GM21825 (cell line): ENCODE results near the gene AQP4.

Experiments used
- ATAC-seq: cut with Tn5 transposase; IDR thresholded peaks from one replicate; pipeline ENCODE4 v1.9.1; 2021; ENCODE audit warnings: mild to moderate bottlenecking, moderate library complexity; ENCODE audit not compliant: unreplicated experiment

The AQP4 gene, protein sequence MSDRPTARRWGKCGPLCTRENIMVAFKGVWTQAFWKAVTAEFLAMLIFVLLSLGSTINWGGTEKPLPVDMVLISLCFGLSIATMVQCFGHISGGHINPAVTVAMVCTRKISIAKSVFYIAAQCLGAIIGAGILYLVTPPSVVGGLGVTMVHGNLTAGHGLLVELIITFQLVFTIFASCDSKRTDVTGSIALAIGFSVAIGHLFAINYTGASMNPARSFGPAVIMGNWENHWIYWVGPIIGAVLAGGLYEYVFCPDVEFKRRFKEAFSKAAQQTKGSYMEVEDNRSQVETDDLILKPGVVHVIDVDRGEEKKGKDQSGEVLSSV

DNA sequence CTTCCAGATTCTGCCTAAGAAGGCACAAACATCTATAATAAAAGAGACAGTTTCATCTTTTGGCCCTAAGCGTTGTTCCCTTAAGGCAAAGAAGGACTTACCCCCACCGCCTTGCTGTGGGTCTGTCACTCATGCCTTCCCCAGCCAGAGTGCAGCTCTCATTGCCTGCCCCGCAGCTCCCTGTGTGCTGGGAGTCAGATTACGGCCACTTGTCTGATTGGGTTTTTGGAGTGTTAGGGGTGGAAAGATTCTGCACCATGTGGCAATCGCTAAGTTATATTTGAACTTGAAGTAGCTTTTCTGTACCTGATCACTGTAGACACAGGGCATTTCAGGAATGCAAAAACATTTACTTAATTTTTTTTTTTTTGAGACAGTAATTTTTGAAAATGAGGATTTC is at the start of gene AQP4:
TSS of gene AQP4 (minus strand) at position 151 of the 400 bp plus-strand sequence. CDS start at position 133, 18 bp downstream.
- no peak for ATAC-seq

DNA sequence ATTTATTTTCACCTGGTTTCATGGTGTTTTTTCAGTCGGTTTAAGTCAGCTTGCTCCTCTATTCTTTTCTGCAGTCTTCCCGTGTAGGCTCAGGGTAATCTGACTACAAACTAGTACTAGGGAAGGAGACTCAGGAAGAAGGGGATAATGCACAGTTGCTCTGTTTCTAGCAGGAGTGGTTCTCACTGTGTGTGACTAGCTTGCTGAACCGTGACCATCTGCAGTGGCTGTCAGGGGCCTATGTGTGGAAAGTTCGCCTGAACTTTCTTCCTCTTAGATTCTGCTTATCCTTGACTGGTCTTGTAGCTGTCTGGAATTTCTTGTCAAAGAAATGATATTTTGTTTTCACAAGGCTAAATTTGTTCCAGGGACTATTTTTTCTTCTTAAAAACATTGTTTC is 46.3 kb upstream of the AQP4 start:
- ATAC-seq: no peak

DNA sequence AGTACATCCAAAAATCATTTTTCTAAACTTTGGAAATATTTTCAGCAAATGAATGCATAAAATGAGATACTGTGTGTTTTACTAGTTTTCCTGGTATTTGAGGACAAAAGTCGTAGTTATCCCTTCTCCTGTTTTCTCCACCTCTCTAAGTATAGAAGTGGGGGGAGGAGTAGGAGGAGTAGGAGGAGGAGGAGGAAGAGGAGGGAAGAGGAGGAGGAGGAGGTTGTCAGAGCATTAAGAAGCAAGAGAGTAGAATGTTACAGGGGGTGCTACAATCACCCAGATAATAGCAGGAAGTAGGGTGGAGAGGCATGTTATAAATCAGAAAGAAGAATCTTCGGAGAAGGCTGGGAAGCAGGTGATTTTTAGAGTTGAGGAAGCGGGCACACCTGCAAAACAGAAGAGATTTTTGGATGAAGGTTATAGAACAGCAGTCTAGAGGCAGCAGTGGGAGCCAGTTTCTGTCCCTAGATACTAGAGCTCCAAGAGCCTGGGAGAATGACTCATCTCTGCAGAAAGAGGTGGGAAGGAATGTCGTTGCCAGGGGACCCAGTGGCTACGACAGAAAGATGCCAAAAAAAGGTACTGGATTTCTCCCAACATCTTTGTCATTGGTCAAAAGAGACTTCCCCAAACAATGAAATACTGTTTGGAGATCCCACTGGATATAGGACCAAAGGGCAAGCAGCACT is 44.2 kb upstream of the AQP4 start:
- ATAC-seq: no peak

DNA sequence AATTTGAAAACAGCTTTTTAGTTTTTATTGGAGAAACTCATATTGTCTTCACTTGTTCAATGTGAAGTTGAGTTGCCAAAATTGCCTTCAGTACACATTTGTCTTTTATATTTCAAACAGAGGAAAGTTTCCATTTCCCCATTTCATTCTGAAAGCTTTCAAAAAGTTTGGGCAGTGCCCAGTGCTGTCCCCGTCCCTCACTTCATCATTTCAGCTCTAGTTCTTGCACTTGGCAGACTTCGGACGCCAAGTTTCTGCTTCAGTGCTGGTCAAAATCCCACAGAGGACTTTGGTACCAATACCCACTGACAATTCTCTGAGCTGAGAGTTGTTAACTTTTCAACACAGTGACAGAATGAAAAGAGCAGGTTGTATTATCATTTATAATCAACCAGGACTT is 43.4 kb upstream of the AQP4 start:
- ATAC-seq: no peak

DNA sequence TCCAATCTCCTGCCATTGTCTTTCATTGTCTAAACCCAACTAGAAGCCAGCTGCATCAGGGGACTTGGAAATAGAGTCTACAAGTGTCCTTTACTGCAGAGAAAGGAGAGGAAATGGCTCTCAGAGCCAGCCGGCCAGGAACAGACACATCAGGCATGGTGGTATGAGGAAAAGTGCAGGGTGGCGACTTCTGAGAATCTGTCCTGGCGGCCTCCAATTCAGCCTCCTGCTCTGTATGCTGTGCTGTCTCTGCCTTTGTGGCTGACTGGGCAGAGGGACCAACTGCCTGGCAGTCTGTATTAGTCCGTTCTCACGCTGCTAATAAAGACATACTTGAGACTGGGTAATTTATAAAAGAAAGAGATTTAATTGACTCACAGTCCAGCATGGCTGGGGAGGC is 36.8 kb upstream of the AQP4 start:
- ATAC-seq: no peak

DNA sequence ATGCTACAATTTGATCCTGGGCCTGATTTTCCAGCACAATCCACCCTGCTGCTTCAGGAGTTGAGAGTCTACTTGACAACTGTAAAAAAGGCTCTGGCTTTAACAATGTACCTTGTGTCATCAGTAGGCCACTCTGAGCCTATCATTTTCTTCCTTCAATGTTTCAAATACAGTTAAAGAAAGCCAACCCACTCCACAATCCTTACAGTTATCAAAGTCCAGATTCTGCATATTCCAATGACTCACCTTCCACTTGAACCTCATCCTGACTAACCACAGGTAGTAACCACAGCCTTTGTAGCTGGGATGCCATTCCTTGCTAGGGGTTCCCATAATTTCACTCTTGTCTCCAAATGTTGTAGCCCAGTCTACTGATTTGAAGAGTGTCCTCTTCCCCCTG is 35.5 kb upstream of the AQP4 start:
- ATAC-seq: no peak

DNA sequence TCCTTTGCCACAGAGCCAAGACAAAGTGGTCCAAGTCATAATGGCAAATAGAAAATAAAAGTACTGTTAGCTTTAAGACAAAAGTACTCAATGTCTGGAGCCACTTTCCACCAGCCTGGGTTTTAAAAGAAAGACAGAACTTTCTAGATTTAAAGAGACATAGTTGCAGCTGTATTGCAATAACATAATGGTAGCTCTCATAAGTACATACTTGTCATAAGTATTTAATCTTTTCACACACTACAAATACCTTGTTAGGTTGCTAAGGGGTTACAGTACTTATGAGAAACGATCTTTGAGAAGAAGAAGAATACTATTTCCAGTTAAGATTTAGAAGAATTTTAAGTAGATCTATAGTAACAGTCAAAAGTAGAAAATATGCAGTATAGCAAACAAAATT is 28.9 kb upstream of the AQP4 start:
- ATAC-seq: no peak

DNA sequence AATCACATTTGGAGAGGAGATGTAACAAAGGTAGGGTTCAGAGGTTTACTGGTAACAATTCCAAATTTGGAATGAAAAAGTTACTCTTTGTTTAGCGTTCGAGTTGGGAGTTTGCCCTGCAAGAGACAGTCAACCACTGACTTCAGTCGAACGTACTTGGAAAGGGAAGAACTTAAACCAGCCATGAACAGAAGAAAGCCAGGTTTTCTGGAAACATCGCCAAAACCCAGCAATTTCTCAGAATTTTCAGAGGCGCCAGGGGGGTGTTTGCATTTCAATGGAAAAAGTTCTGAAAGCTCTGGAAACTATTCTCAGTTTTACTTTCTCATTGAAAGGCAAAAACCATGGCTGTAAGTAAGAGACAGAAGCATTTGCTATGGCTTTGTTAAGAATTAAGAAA is 28.5 kb upstream of the AQP4 start:
- ATAC-seq: no peak

DNA sequence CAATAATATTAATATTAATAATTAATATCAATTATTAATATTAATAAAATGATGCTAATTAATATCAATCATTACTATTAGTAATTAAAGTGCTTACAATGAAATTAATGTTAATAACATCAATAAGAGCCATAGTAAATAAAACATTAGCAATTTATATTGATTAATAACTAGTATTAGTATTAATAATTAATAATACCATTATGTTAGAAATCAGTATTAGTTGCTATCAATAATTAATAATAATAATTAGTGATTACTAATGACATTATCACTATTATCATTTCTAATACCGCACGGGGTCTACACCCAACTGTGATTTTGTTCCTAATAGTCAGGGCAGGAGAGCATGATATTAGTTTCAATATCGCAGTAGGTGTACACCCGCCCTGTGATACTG is 22.8 kb upstream of the AQP4 start:
- ATAC-seq: no peak

DNA sequence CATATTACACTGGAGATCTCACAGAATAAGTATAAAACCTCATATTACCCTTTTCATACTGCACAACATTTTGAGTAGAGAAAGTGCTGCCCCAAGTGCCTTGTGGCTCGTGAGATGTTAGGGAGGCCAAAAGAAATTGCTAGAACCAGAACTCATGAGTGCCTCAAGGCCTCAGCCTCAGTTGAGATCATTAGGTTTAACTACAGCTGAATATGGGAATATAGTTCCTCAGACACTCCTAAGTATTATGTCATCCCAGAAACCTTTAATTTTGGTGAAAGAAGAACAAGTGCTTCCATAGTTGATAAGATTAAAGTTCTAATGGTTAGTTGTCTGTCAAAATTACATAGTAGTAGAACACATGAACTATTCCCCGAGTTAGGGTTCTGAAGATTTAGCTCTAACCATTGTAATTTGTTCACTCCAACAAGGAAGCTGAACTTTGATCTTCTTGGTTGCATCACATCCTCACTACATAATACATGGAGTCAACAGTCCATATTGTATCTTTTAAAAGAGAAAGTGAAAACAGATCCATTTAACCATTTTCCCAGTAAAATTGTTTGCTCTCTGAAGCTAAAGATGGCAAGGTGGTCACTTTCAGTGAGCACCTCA is 9.6 kb upstream of the AQP4 start:
- no peak for ATAC-seq

DNA sequence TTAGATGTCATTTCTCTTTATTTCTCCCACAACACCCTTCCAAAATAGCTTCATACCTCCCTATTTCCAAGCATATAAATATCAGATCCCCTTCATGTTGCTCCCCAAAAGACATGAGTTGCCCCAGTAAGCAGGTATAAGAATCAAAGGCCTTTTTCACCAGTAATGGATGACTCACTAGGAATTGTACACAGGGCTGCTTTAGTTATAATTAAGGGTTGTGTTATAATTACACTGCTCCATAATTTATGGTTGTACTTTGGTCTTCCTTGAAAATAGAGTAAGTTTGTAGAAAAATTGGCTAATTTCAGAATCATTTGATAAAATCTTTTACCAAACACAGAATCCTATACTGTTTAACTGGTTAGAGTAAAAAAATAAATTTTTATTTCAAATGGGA is 8.8 kb upstream of the AQP4 start:
- ATAC-seq: no peak

DNA sequence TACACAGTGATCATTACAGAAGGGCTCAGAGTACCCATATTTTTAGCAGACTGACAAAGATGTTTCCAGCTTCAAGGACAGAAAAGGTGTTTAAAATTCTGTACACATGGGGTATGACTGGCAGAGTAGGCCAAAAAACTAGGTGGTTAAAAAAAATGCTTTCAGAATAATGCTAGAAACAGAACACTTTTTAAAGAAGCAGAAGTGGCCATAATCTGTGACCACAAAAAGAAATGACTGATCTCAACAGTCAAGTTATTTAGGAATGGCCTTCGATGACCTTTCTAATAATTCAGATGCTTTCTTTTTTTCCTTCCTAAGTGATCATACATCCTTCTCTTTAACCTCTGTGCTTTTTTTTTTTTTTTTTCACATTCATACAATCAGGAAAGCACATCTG is 4.1 kb upstream of the AQP4 start:
- ATAC-seq: no peak

DNA sequence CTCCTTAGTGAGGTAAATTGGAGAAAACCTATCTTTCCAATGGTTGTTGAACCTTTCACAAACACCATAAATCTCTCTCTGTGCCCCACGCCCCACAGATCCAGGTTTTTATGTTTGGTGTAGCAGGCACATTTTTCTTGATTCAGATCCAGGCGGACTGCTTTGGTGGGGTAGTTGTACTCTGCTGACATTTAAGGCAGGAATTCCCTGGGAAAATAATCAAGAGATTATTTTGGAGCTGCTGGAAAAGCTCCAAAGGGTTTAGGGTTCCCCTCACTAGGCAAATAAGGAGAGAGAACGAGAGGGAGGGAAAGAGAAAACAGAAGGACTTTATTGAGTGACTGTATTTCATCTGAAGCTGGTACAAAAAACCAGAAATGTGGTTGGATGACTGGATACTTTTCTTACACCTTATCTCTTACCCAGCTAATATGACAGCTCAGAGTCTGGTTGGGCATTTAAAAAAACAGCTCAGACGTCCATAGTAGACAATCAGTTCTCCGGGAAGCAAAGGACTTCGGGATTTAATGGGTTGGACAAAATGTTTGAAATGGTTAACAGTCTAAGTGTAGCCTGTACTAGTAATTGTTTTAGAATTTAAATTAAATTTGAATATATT is 3.6 kb upstream of the AQP4 start:
- ATAC-seq: no peak

DNA sequence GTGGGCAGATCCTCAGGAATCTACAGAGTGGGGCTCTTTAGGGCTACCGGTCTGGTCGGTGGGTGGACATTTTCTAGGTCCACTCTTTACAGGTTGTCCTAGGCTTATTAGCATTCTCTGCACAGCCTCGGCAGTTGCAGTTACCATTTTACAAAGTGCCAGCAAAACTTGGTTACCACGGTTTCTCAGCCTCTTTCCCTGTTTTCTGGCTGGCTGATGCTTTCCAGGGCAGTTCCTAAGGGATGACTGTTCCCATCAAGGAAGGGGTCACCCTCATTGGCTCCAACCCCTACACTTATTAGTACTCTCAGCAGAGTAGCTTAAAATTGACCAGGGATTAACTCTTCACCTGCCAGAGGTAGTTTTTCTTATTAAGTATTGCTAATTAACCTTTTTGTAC is 2.0 kb upstream of the AQP4 start:
- ATAC-seq: no peak

DNA sequence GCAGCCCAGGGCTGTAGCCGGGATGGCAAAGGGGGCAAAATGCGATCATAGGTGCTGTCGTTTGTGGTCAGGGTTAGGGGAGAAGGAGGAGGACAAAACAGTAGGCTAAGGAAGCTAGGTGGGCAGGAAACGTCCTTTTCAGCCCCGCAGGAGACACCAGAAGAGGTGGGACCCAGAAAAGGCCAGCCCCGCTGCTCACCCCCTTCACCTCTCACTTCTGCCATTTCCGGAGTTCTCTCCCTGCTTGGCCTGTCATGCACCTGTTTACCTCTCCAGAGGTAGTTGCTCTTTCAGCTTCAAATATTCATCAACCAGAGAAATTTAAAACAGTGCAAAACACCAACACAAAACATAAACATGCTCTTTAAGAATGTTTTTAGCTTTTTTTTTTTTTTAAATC is 849 bp downstream of the AQP4 start:
- no peak for ATAC-seq

DNA sequence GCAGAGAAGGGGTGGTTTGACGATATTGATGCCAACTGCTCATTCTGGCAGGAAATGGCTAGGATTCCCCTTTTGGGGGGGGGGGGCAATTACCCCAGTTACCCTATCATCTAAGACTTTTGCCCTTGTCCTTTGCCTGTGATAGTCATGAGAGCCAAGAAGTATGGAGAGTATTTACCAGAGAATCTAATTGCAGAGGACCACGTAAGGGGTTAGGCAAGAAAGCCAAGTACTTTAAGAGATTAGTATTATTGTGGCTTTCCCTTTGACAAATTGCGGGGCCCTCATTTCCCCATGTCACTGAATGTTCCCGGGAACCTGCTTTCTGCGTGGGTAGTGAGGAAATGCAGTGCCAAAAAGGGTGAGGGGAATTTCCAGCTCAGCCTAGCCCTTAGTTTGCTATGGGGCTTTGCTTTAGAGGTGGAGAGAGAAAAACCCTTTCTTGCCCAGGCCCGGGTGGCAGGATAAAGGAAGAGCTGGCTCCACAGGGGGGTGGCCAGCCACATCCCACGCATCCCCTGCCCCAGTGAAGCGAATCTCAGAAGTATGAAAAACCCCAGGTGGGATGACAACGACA is 1.5 kb downstream of the AQP4 start:
- ATAC-seq: no peak

DNA sequence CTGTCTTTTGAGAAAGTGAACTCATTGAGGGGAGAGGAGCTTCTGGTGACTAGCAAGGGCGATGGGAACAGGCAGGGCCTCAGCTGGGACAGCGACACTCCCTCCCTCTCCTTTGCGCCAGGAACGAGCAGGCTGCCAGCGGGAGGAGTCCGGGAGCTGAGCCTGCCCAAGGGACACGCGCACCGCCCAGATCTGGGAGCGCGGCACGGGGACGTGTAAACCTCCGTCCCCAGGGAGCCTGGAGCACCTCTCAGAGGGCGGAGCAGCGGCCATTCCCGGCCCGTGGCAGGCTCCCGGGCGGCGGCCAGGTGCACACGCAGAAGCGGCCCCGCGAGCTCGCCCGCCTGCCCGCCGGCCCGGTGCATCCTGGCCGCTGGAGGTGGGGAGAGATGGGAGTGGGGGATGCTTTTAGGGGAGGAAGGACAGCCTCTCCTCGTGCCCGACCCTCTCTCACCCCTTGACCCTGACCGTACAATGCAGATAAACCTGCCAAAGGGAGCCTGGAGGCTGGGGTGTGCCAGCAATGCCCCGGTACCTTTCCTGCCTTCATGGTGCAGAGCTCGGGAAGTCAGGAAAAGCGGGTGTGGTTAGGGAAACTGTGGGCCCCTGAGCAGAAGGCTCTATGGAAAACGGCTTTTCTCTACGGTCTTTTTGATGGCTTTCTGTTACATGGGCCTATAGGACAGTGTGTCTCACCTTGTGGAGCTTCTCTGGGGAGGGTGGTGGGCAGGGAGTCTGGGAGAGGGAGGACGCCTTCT is 2.2 kb downstream of the AQP4 start:
- no peak for ATAC-seq

DNA sequence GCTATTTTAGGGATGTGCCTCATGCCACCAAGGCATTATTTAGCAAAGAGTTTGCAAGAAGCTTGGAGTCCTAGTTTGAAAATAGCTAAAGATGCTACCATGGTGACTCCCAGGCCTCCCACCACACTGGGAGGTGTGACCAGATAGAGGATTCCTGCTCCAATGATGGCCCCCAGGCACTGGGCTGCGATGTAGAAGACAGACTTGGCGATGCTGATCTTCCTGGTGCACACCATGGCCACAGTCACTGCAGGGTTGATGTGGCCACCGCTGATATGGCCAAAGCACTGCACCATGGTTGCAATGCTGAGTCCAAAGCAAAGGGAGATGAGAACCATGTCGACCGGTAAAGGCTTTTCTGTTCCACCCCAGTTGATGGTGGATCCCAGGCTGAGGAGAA is 3.4 kb downstream of the AQP4 start:
- no peak for ATAC-seq

DNA sequence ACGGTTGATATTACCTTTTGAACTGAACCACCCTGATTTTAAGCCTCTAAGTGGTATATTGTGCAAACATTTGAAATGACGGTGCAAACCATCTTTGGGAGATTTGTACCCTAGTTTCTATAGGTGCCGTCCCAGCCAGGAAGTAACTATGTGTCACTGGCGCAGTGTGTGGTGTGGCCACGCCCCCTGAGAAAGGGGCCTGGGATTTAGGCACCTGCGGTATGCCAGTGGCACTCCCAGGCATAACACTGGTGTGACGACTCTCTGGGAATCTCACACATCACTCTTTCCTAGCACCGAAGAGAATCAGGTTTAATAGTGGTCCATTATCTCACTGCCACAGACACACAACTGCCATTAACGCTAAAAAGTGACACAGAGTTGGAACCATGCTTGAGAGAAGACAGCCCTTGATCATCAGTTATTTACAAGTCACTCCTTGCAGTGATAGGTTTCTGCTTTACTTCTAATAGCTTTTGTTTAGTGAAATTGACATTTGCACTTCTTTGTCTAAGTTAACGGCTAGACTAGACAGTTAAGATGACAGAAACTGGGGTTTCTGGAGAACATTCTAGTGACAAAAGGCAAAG is 11.1 kb downstream of the AQP4 start:
- ATAC-seq: no peak

DNA sequence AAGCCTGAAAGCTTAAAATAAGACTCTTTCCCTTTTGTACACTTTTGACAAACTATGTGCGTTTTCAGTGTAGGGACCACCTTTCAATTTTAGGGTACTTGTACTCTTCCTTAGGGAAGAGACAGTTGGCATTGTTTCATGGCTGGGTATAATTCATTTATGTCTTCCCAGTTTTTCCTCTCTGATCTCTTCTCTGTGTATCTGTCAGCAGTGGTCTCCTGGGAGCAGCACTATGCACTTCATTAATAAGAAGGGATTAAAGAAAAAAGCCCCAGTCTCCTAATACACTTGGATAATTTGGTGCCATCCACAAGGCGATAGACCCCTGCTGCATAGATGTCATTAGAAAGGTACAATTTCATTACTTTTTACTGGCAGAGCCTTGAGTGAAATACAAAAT is 12.1 kb downstream of the AQP4 start:
- no peak for ATAC-seq
